ENCODE results near the gene DLG1. TPM values are rescaled to one million over a fixed set of nuclear protein-coding genes. Genes with fewer than 3 reads are reported as not detected.
A peak's percentile ranks its signal among the peaks of the same experiment; 100 is the strongest.

Gene DLG1
- total and polyA plus RNA-seq, 2 experiments from 2014 or later: 27.6 to 98.0 TPM

- Mint-ChIP-seq H3K4me1 (peaks cover 18% of the 10 kb centered on the region), H3K4me3 (peak overlapping the region; percentile 73), H3K27ac (no peak overlapping the region), H3K27me3 (ENCODE audit: insufficient read depth, low read depth, poor library complexity) (peaks cover 35% of the 10 kb centered on the region), H3K9me3 (no peaks in the 10 kb centered on the region; the same call in 2 of the 3 replicates), H3K36me3 (ENCODE audit: low read depth) (no peaks in the 10 kb centered on the region)
- peak overlapping the region; percentile 89 for H3K4me2 ChIP-seq
- no peaks in the 10 kb centered on the region for H3K9me2 ChIP-seq (ENCODE audit: insufficient read depth)
- ATAC-seq: no peak
- no peaks in the 10 kb centered on the region for H4K20me1 ChIP-seq (replicated peaks; ENCODE audit: insufficient read depth)
- H3K36me3 ChIP-seq (ENCODE audit: insufficient read depth): no peaks in the 10 kb centered on the region
- H3K27me3 ChIP-seq (ENCODE audit: insufficient read depth): peaks cover 24% of the 10 kb centered on the region
- H2AFZ ChIP-seq: no peak overlapping the region
- TF ChIP-seq CTCF (conservative IDR thresholded peaks at IDR 0.05; ENCODE audit: low read depth in 2 of 2) (no peak), JUNB (IDR thresholded peaks at IDR 0.05; ENCODE audit: unreplicated experiment) (no peak), ZNF331 (CRISPR knock-in tag; IDR thresholded peaks at IDR 0.05; ENCODE audit: low read depth) (no peak), EZH2phosphoT487 (IDR thresholded peaks at IDR 0.05; ENCODE audit: unreplicated experiment) (no peak), CREB1 (CRISPR knock-in tag; IDR thresholded peaks at IDR 0.05; ENCODE audit: low read depth) (no peak), NANOG (IDR thresholded peaks at IDR 0.05; ENCODE audit: borderline replicate concordance) (no peak), POLR2AphosphoS5 (IDR thresholded peaks at IDR 0.05; ENCODE audit: low read depth) (no peak), ZNF114 (CRISPR knock-in tag; IDR thresholded peaks at IDR 0.05) (no peak), STAT1 (IDR thresholded peaks at IDR 0.05; ENCODE audit: unreplicated experiment) (no peak), EZH2 (IDR thresholded peaks at IDR 0.05; ENCODE audit: low read depth, unreplicated experiment) (no peak)
- TF ChIP-seq, protein P1, sequence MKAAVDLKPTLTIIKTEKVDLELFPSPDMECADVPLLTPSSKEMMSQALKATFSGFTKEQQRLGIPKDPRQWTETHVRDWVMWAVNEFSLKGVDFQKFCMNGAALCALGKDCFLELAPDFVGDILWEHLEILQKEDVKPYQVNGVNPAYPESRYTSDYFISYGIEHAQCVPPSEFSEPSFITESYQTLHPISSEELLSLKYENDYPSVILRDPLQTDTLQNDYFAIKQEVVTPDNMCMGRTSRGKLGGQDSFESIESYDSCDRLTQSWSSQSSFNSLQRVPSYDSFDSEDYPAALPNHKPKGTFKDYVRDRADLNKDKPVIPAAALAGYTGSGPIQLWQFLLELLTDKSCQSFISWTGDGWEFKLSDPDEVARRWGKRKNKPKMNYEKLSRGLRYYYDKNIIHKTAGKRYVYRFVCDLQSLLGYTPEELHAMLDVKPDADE (IDR thresholded peaks at IDR 0.05): no peak
- TF ChIP-seq, protein P2, sequence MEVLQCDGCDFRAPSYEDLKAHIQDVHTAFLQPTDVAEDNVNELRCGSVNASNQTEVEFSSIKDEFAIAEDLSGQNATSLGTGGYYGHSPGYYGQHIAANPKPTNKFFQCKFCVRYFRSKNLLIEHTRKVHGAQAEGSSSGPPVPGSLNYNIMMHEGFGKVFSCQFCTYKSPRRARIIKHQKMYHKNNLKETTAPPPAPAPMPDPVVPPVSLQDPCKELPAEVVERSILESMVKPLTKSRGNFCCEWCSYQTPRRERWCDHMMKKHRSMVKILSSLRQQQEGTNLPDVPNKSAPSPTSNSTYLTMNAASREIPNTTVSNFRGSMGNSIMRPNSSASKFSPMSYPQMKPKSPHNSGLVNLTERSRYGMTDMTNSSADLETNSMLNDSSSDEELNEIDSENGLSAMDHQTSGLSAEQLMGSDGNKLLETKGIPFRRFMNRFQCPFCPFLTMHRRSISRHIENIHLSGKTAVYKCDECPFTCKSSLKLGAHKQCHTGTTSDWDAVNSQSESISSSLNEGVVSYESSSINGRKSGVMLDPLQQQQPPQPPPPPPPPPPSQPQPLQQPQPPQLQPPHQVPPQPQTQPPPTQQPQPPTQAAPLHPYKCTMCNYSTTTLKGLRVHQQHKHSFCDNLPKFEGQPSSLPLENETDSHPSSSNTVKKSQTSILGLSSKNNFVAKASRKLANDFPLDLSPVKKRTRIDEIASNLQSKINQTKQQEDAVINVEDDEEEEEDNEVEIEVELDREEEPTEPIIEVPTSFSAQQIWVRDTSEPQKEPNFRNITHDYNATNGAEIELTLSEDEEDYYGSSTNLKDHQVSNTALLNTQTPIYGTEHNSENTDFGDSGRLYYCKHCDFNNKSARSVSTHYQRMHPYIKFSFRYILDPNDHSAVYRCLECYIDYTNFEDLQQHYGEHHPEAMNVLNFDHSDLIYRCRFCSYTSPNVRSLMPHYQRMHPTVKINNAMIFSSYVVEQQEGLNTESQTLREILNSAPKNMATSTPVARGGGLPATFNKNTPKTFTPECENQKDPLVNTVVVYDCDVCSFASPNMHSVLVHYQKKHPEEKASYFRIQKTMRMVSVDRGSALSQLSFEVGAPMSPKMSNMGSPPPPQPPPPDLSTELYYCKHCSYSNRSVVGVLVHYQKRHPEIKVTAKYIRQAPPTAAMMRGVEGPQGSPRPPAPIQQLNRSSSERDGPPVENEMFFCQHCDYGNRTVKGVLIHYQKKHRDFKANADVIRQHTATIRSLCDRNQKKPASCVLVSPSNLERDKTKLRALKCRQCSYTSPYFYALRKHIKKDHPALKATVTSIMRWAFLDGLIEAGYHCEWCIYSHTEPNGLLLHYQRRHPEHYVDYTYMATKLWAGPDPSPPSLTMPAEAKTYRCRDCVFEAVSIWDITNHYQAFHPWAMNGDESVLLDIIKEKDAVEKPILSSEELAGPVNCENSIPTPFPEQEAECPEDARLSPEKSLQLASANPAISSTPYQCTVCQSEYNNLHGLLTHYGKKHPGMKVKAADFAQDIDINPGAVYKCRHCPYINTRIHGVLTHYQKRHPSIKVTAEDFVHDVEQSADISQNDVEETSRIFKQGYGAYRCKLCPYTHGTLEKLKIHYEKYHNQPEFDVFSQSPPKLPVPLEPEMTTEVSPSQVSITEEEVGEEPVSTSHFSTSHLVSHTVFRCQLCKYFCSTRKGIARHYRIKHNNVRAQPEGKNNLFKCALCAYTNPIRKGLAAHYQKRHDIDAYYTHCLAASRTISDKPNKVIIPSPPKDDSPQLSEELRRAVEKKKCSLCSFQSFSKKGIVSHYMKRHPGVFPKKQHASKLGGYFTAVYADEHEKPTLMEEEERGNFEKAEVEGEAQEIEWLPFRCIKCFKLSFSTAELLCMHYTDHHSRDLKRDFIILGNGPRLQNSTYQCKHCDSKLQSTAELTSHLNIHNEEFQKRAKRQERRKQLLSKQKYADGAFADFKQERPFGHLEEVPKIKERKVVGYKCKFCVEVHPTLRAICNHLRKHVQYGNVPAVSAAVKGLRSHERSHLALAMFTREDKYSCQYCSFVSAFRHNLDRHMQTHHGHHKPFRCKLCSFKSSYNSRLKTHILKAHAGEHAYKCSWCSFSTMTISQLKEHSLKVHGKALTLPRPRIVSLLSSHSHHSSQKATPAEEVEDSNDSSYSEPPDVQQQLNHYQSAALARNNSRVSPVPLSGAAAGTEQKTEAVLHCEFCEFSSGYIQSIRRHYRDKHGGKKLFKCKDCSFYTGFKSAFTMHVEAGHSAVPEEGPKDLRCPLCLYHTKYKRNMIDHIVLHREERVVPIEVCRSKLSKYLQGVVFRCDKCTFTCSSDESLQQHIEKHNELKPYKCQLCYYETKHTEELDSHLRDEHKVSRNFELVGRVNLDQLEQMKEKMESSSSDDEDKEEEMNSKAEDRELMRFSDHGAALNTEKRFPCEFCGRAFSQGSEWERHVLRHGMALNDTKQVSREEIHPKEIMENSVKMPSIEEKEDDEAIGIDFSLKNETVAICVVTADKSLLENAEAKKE (CRISPR knock-in tag; IDR thresholded peaks at IDR 0.05): no peak
- TF ChIP-seq, protein P3, sequence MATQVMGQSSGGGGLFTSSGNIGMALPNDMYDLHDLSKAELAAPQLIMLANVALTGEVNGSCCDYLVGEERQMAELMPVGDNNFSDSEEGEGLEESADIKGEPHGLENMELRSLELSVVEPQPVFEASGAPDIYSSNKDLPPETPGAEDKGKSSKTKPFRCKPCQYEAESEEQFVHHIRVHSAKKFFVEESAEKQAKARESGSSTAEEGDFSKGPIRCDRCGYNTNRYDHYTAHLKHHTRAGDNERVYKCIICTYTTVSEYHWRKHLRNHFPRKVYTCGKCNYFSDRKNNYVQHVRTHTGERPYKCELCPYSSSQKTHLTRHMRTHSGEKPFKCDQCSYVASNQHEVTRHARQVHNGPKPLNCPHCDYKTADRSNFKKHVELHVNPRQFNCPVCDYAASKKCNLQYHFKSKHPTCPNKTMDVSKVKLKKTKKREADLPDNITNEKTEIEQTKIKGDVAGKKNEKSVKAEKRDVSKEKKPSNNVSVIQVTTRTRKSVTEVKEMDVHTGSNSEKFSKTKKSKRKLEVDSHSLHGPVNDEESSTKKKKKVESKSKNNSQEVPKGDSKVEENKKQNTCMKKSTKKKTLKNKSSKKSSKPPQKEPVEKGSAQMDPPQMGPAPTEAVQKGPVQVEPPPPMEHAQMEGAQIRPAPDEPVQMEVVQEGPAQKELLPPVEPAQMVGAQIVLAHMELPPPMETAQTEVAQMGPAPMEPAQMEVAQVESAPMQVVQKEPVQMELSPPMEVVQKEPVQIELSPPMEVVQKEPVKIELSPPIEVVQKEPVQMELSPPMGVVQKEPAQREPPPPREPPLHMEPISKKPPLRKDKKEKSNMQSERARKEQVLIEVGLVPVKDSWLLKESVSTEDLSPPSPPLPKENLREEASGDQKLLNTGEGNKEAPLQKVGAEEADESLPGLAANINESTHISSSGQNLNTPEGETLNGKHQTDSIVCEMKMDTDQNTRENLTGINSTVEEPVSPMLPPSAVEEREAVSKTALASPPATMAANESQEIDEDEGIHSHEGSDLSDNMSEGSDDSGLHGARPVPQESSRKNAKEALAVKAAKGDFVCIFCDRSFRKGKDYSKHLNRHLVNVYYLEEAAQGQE (IDR thresholded peaks at IDR 0.05; ENCODE audit: unreplicated experiment): no peak
- no peak for DNase-seq (ENCODE audit: low spot score)
- H3K4me3 ChIP-seq: peak overlapping the region; percentile 70
- H3K4me1 ChIP-seq (ENCODE audit: insufficient read depth): no peaks in the 10 kb centered on the region
- H3F3A ChIP-seq (replicated peaks; ENCODE audit: low read depth): no peaks in the 10 kb centered on the region
- no peaks in the 10 kb centered on the region for H3K79me2 ChIP-seq (replicated peaks; ENCODE audit: insufficient read depth)
- no peak overlapping the region for H3K27ac ChIP-seq (ENCODE audit: low read depth)
These were observed 270.3 kb downstream of the DLG1 start for GRCh38 chr3:197027896-197028727.
